Activated CD4-positive, alpha-beta memory T cell treated with anti-CD3 and anti-CD28 coated beads for 36 hours (primary cell): Measurements from ENCODE around the gene ABCC1. TPM values are rescaled to one million over a fixed set of nuclear protein-coding genes. Genes with fewer than 3 reads are reported as not detected.

Experiments
- CTCF ChIA-PET: fragments of 350-600 bp; sonication (Branson Sonifier 250); formaldehyde crosslinking; loops from one replicate; lab custom pipeline; 2021; ENCODE audit warnings: antibody characterized with exemption, inconsistent platforms; lab: Charles Lee
- POLR2A ChIA-PET: fragments of 350-600 bp; sonication (Branson Sonifier 250); formaldehyde crosslinking; loops from one replicate; lab custom pipeline; 2021; ENCODE audit warnings: antibody characterized with exemption; lab: Charles Lee
- DNase-seq: peaks from one replicate; pipeline ENCODE4 v3.0.0-alpha.2; 2020
- H3K27ac Mint-ChIP-seq: one replicate; pipeline ENCODE4 v1.8.0; 2021; ENCODE audit warnings: mixed read lengths
- H3K27me3 Mint-ChIP-seq: one replicate; pipeline ENCODE4 v1.8.0; 2021; ENCODE audit warnings: mixed read lengths
- H3K36me3 Mint-ChIP-seq: one replicate; pipeline ENCODE4 v1.8.0; 2021; ENCODE audit warnings: mixed read lengths
- H3K4me1 Mint-ChIP-seq: one replicate; pipeline ENCODE4 v1.8.0; 2021; ENCODE audit warnings: low read depth, mixed read lengths
- H3K4me3 Mint-ChIP-seq: one replicate; pipeline ENCODE4 v1.8.0; 2021; ENCODE audit warnings: mild to moderate bottlenecking, mixed read lengths
- H3K9me3 Mint-ChIP-seq: one replicate; pipeline ENCODE4 v1.8.0; 2021; ENCODE audit warnings: mixed read lengths
- intact Hi-C: fragments of 100-400 bp; cut with micrococcal nuclease; formaldehyde crosslinking; loops from one replicate; pipeline ENCODE4 v1.15.1; 2023
- total RNA-seq, 2 experiments: library from RNA; stranded (reverse); gene quantifications; one replicate each; pipeline ENCODE4 v1.2.3, GENCODE V29; 2021

ABCC1 gene
- total RNA-seq, 2 experiments from 2014 or later, result 49.1 to 50.3 TPM

GRCh38 chr16:16030449-16030848, 81.0 kb downstream of the ABCC1 start:
- H3K27ac Mint-ChIP-seq, result no peak overlapping the region
- DNase-seq, result no peak
- no peak overlapping the region for H3K4me3 Mint-ChIP-seq
- H3K4me1 Mint-ChIP-seq, result peaks cover 33% of the 10 kb centered on the region
- H3K36me3 Mint-ChIP-seq, result peaks cover 17% of the 10 kb centered on the region
- ChIA-PET POLR2A (no interaction called here), CTCF (interaction anchor here (3.9 kb wide), 1 partner anchor 156 kb away, joined by 12 read pairs; no protein-coding TSS in a partner anchor)
- no peaks in the 10 kb centered on the region for H3K9me3 Mint-ChIP-seq
- no peaks in the 10 kb centered on the region for H3K27me3 Mint-ChIP-seq
- intact Hi-C loops, result no loop called here

- ChIA-PET POLR2A (no interaction called here), CTCF (interaction anchor here (3.9 kb wide), 1 partner anchor 157 kb away, joined by 12 read pairs; no protein-coding TSS in a partner anchor)
- H3K27ac Mint-ChIP-seq, result peak overlapping the region; percentile 36
Observed at GRCh38 chr16:16031401-16031800, 82.0 kb downstream of the ABCC1 start.

GRCh38 chr16:16032271-16032979, 83.0 kb downstream of the ABCC1 start:
- no peaks in the 10 kb centered on the region for H3K27me3 Mint-ChIP-seq
- DNase-seq, result no peak
- peaks cover 20% of the 10 kb centered on the region for H3K4me1 Mint-ChIP-seq
- peaks cover 28% of the 10 kb centered on the region for H3K36me3 Mint-ChIP-seq
- peak overlapping the region; percentile 62 for H3K27ac Mint-ChIP-seq
- H3K4me3 Mint-ChIP-seq, result no peak overlapping the region
- intact Hi-C loops, result no loop called here
- ChIA-PET CTCF (interaction anchor here (1.0 to 3.9 kb wide), 4 partner anchors 14 to 163 kb away, joined by 3 to 12 read pairs (median 3); no protein-coding TSS in a partner anchor), POLR2A (interaction anchor here (2.0 kb wide), 1 partner anchor 144 kb away, joined by 8 read pairs; the partner anchor contains the start of gene CEP20)
- no peaks in the 10 kb centered on the region for H3K9me3 Mint-ChIP-seq

More at GRCh38 chr16:16031401-16031800, 82.0 kb downstream of the ABCC1 start:
- Mint-ChIP-seq H3K4me1 (peaks cover 25% of the 10 kb centered on the region), H3K36me3 (peaks cover 22% of the 10 kb centered on the region), H3K9me3 (no peaks in the 10 kb centered on the region), H3K27me3 (no peaks in the 10 kb centered on the region), H3K4me3 (no peak overlapping the region)
- intact Hi-C loops, result no loop called here
- DNase-seq, result no peak

GRCh38 chr16:16033208-16033717, 83.8 kb downstream of the ABCC1 start:
- Mint-ChIP-seq H3K4me3 (no peak overlapping the region), H3K27ac (peak overlapping the region; percentile 62), H3K4me1 (peaks cover 20% of the 10 kb centered on the region), H3K27me3 (no peaks in the 10 kb centered on the region), H3K9me3 (no peaks in the 10 kb centered on the region), H3K36me3 (peaks cover 31% of the 10 kb centered on the region)
- ChIA-PET POLR2A (interaction anchor here (0.9 to 2.0 kb wide), 2 partner anchors 84 to 145 kb away, joined by 3 to 8 read pairs; partner anchors contain the start of gene CEP20), CTCF (interaction anchor here (1.0 to 3.9 kb wide), 5 partner anchors 10 to 164 kb away, joined by 3 to 12 read pairs (median 3); no protein-coding TSS in a partner anchor)
- peak; percentile 22 for DNase-seq
- intact Hi-C loops, result no loop called here

- DNase-seq, result no peak
- ChIA-PET CTCF (interaction anchor here (0.6 to 1.8 kb wide), 2 partner anchors 9 to 223 kb away, joined by 3 to 6 read pairs; no protein-coding TSS in a partner anchor), POLR2A (interaction anchor here (0.5 to 0.6 kb wide), 2 partner anchors 37 to 1053 kb away, joined by 3 read pairs; no protein-coding TSS in a partner anchor)
- Mint-ChIP-seq H3K27ac (no peak overlapping the region), H3K9me3 (no peaks in the 10 kb centered on the region), H3K4me1 (peaks cover 35% of the 10 kb centered on the region), H3K4me3 (no peak overlapping the region), H3K27me3 (no peaks in the 10 kb centered on the region), H3K36me3 (peaks cover 40% of the 10 kb centered on the region)
- intact Hi-C loops, result no loop called here
Observed at GRCh38 chr16:16036359-16036792, 87.0 kb downstream of the ABCC1 start.

- intact Hi-C loops, result no loop called here
- POLR2A ChIA-PET, result no interaction called here
Observed at GRCh38 chr16:16037521-16037920, 88.1 kb downstream of the ABCC1 start.

GRCh38 chr16:16037970-16038369, 88.6 kb downstream of the ABCC1 start:
- Mint-ChIP-seq H3K36me3 (peaks cover 34% of the 10 kb centered on the region), H3K9me3 (no peaks in the 10 kb centered on the region), H3K27me3 (no peaks in the 10 kb centered on the region), H3K4me3 (no peak overlapping the region), H3K4me1 (peaks cover 26% of the 10 kb centered on the region), H3K27ac (no peak overlapping the region)
- CTCF ChIA-PET, result no interaction called here
- no peak for DNase-seq
- POLR2A ChIA-PET, result no interaction called here
- intact Hi-C loops, result no loop called here

More at GRCh38 chr16:16037521-16037920, 88.1 kb downstream of the ABCC1 start:
- H3K4me1 Mint-ChIP-seq, result peaks cover 31% of the 10 kb centered on the region
- H3K27ac Mint-ChIP-seq, result no peak overlapping the region
- CTCF ChIA-PET, result no interaction called here
- no peak overlapping the region for H3K4me3 Mint-ChIP-seq
- H3K36me3 Mint-ChIP-seq, result peaks cover 34% of the 10 kb centered on the region
- H3K9me3 Mint-ChIP-seq, result no peaks in the 10 kb centered on the region
- H3K27me3 Mint-ChIP-seq, result no peaks in the 10 kb centered on the region
- DNase-seq, result no peak

- Mint-ChIP-seq H3K27ac (no peak overlapping the region), H3K4me1 (peaks cover 16% of the 10 kb centered on the region), H3K9me3 (no peaks in the 10 kb centered on the region), H3K4me3 (no peak overlapping the region), H3K36me3 (peaks cover 35% of the 10 kb centered on the region), H3K27me3 (no peaks in the 10 kb centered on the region)
- ChIA-PET CTCF (no interaction called here), POLR2A (no interaction called here)
- no peak for DNase-seq
- intact Hi-C loops, result no loop called here
Observed at GRCh38 chr16:16038950-16039349, 89.5 kb downstream of the ABCC1 start.

- intact Hi-C loops, result loop anchor here (10.0 kb wide), 1 partner anchor 83 kb away; no protein-coding TSS in a partner anchor
- no peak for DNase-seq
- Mint-ChIP-seq H3K36me3 (peaks cover 42% of the 10 kb centered on the region), H3K9me3 (no peaks in the 10 kb centered on the region), H3K27me3 (no peaks in the 10 kb centered on the region), H3K27ac (no peak overlapping the region), H3K4me3 (no peak overlapping the region), H3K4me1 (peaks cover 23% of the 10 kb centered on the region)
- ChIA-PET POLR2A (no interaction called here), CTCF (no interaction called here)
Observed at GRCh38 chr16:16041196-16041892, 91.9 kb downstream of the ABCC1 start.

GRCh38 chr16:16042076-16042475, 92.7 kb downstream of the ABCC1 start:
- H3K4me3 Mint-ChIP-seq, result no peak overlapping the region
- peaks cover 23% of the 10 kb centered on the region for H3K4me1 Mint-ChIP-seq
- intact Hi-C loops, result loop anchor here (10.0 kb wide), 1 partner anchor 83 kb away; no protein-coding TSS in a partner anchor
- DNase-seq, result no peak
- no peak overlapping the region for H3K27ac Mint-ChIP-seq
- no peaks in the 10 kb centered on the region for H3K27me3 Mint-ChIP-seq
- POLR2A ChIA-PET, result no interaction called here
- H3K36me3 Mint-ChIP-seq, result peaks cover 38% of the 10 kb centered on the region
- CTCF ChIA-PET, result no interaction called here
- no peaks in the 10 kb centered on the region for H3K9me3 Mint-ChIP-seq

- intact Hi-C loops, result loop anchor here (10.0 kb wide), 1 partner anchor 80 kb away; no protein-coding TSS in a partner anchor
- no peak for DNase-seq
- CTCF ChIA-PET, result interaction anchor here (0.6 to 1.6 kb wide), 10 partner anchors 9 to 275 kb away, joined by 3 to 6 read pairs (median 3); partner anchors contain the start of gene CEP20
- H3K9me3 Mint-ChIP-seq, result no peaks in the 10 kb centered on the region
- peaks cover 45% of the 10 kb centered on the region for H3K36me3 Mint-ChIP-seq
- H3K4me1 Mint-ChIP-seq, result peaks cover 14% of the 10 kb centered on the region
- H3K4me3 Mint-ChIP-seq, result no peak overlapping the region
- POLR2A ChIA-PET, result no interaction called here
- H3K27me3 Mint-ChIP-seq, result no peaks in the 10 kb centered on the region
- peak overlapping the region; percentile 36 for H3K27ac Mint-ChIP-seq
Observed at GRCh38 chr16:16045296-16045695, 95.9 kb downstream of the ABCC1 start.
